Osteocyte (in vitro differentiated cells): ENCODE results near the gene DYNLT1. TPM values are rescaled to one million over a fixed set of nuclear protein-coding genes. Genes with fewer than 3 reads are reported as not detected.
"Not testable (repeated sequence)": the region's sequence is repeated elsewhere in the genome, so short reads cannot be mapped to it uniquely, and the experiment has no call there.

Experiments used
- DNase-seq: peaks from one replicate; pipeline ENCODE4 v3.0.0; 2021; ENCODE audit warnings: mixed read lengths; ENCODE audit not compliant: unreplicated experiment; ENCODE audit errors: extremely low spot score
- H3K27ac Mint-ChIP-seq: one replicate; pipeline ENCODE4 v1.8.0; 2021; ENCODE audit warnings: mild to moderate bottlenecking, mixed read lengths; ENCODE audit not compliant: unreplicated experiment
- H3K27me3 Mint-ChIP-seq: one replicate; pipeline ENCODE4 v1.8.0; 2021; ENCODE audit warnings: mixed read lengths; ENCODE audit not compliant: unreplicated experiment
- H3K36me3 Mint-ChIP-seq: one replicate; pipeline ENCODE4 v1.8.0; 2021; ENCODE audit warnings: mixed read lengths; ENCODE audit not compliant: unreplicated experiment
- H3K4me1 Mint-ChIP-seq: one replicate; pipeline ENCODE4 v1.8.0; 2021; ENCODE audit warnings: mixed read lengths; ENCODE audit not compliant: unreplicated experiment
- H3K4me3 Mint-ChIP-seq: one replicate; pipeline ENCODE4 v1.8.0; 2021; ENCODE audit warnings: mild to moderate bottlenecking, moderate library complexity, mixed read lengths; ENCODE audit not compliant: unreplicated experiment
- H3K9me3 Mint-ChIP-seq: one replicate; pipeline ENCODE4 v1.8.0; 2021; ENCODE audit warnings: mixed read lengths; ENCODE audit not compliant: unreplicated experiment
- CTCF ChIP-seq: fragments of 200-600 bp; sonication (generic); IDR thresholded peaks from 2 replicates; pipeline ENCODE4 v1.5.0; 2021; ENCODE audit warnings: antibody characterized with exemption, mild to moderate bottlenecking, moderate library complexity
- total RNA-seq: library from RNA; stranded (reverse); gene quantifications from 2 replicates; pipeline ENCODE4 v1.2.1, GENCODE V29; 2021

The DYNLT1 gene
- total RNA-seq, 1 donor from 2014 or later, result 116 TPM

GRCh38 chr6:158674342-158675131 is 30.0 kb upstream of the DYNLT1 start:
- no peak overlapping the region for H3K27ac Mint-ChIP-seq
- H3K4me3 Mint-ChIP-seq, result no peak overlapping the region
- H3K4me1 Mint-ChIP-seq, result no peaks in the 10 kb centered on the region
- H3K9me3 Mint-ChIP-seq, result no peaks in the 10 kb centered on the region
- DNase-seq, result peak; percentile 57
- peaks cover 2% of the 10 kb centered on the region for H3K27me3 Mint-ChIP-seq
- no peak for TF ChIP-seq CTCF
- no peaks in the 10 kb centered on the region for H3K36me3 Mint-ChIP-seq

- Mint-ChIP-seq H3K27ac (no peak overlapping the region), H3K4me3 (no peak overlapping the region), H3K9me3 (no peaks in the 10 kb centered on the region), H3K27me3 (peaks cover 6% of the 10 kb centered on the region), H3K4me1 (peaks cover 2% of the 10 kb centered on the region), H3K36me3 (no peaks in the 10 kb centered on the region)
- DNase-seq, result no peak
- TF ChIP-seq CTCF, result no peak
Observed at GRCh38 chr6:158672726-158673125, 28.2 kb upstream of the DYNLT1 start.

GRCh38 chr6:158672119-158672518 is 27.6 kb upstream of the DYNLT1 start:
- H3K4me1 Mint-ChIP-seq, H3K36me3 Mint-ChIP-seq, DNase-seq, H3K4me3 Mint-ChIP-seq, H3K9me3 Mint-ChIP-seq, H3K27ac Mint-ChIP-seq: not testable (repeated sequence)
- H3K27me3 Mint-ChIP-seq, result peaks cover 12% of the 10 kb centered on the region

- Mint-ChIP-seq H3K27me3 (peaks cover 28% of the 10 kb centered on the region), H3K4me1 (peaks cover 12% of the 10 kb centered on the region), H3K9me3 (no peaks in the 10 kb centered on the region), H3K36me3 (no peaks in the 10 kb centered on the region), H3K4me3 (no peak overlapping the region), H3K27ac (no peak overlapping the region)
- DNase-seq, result no peak
- TF ChIP-seq CTCF, result no peak
Observed at GRCh38 chr6:158669145-158670035, 24.8 kb upstream of the DYNLT1 start.

- Mint-ChIP-seq H3K4me1 (peaks cover 12% of the 10 kb centered on the region), H3K27me3 (peaks cover 31% of the 10 kb centered on the region), H3K36me3 (no peaks in the 10 kb centered on the region), H3K27ac (no peak overlapping the region), H3K4me3 (no peak overlapping the region), H3K9me3 (no peaks in the 10 kb centered on the region)
- no peak for DNase-seq
- TF ChIP-seq CTCF, result no peak
Observed at GRCh38 chr6:158668707-158669103, 24.2 kb upstream of the DYNLT1 start.
